Kidney glomerular epithelial cell (primary cell): ENCODE data around the gene AKAP13.
A peak's percentile ranks its signal among the peaks of the same experiment; 100 is the strongest.

Experiments
- DNase-seq: peaks from one replicate; lab custom pipeline; 2025; lab: John Stamatoyannopoulos, UW

The AKAP13 gene

GRCh38 chr15:85706779-85707518, 326.5 kb downstream of the AKAP13 start:
- no peak for DNase-seq

DNA sequence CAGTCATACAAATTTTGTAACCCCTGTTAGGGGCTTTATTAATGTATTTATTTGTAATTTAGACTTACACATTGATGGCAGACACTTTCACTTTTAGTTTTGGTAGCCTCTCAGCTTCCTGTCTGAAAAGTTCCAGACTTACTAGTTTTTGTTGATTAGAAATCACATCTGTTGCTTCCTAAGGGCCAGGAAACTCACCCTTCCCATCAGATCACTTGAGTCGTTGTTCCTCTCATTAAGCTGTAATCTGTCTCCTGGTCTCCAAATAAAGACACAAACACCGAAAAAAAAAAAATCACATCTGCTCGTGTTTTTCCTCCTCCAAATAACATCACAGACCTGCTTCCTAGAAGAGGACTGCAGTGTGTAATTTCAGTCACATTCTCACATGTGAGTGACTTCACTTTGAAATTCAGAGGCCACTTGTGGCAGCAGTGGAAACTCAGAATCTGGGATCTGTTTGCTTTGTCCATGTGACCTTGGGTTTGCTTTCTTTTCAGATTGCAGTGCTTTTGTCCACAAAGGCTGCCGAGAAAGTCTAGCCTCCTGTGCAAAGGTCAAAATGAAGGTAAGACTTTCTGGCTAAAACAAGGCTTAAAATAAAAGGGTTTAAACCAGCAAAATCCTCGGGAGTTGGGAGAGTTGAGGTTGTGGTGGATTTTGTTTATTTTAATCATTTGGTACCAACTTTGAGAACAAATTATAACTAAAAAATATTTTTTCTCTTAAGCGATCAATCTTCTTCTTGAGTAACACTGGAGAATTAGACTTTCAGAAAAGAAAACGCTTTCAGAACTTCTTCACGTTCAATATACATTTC, 327.3 kb downstream of the AKAP13 start:
- DNase-seq = no peak

GRCh38 chr15:85708402-85708941, 328.1 kb downstream of the AKAP13 start:
- DNase-seq = peak; percentile 43

- DNase-seq = no peak
These were observed 328.8 kb downstream of the AKAP13 start for GRCh38 chr15:85709250-85709649.

GRCh38 chr15:85710340-85710842, 330.0 kb downstream of the AKAP13 start:
- no peak for DNase-seq

DNA sequence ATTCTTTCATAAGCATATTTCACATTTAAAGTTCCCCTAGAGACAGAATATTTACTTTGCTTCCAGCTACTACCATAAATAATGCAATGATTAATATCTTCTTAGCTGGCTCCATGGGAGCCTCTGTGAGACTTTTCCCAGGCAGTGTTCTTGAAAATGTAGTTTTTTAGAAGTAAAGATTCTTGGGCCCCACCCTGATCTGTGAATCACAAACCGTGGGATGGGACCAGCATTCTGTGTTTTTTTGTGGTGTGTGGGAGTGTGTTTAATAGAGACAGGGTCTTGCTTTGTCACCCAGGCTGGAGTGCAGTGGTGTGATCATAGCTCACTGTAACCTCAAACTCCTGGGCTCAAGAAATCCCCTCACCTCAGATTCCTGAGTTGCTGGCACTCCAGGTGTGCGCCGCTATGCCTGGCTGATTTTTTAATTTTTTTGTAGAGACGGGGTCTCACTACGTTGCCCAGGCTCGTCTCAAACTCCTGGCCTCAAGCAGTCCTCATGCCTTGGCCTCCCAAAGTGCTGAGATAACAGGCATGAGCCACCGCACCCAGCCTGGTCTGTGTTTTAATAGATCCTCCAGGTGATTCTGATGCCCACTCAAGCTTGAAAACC, 331.3 kb downstream of the AKAP13 start:
- peak; percentile 6 for DNase-seq

DNA sequence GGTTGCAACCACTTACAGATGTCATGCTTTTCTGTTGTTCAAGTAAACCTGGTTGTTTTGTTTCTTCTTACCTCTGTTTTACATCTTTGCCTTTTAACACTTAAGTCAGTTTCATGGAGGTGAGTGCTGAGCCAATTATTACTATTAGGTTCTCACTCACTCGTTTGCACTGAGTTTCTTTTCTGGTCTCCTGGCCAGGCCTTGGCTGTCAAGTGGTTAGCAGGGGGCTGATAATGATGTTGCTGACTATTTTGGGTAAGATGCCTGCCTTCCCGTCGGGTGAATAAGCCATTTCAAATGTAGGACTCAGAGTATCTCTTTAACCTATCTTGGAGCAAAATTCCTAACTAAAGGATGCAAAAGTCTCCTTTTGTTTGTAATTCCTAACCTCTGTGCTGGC, 335.9 kb downstream of the AKAP13 start:
- DNase-seq = no peak

GRCh38 chr15:85717212-85717611, 336.8 kb downstream of the AKAP13 start:
- no peak for DNase-seq

GRCh38 chr15:85718271-85718971, 338.0 kb downstream of the AKAP13 start:
- DNase-seq = no peak

DNA sequence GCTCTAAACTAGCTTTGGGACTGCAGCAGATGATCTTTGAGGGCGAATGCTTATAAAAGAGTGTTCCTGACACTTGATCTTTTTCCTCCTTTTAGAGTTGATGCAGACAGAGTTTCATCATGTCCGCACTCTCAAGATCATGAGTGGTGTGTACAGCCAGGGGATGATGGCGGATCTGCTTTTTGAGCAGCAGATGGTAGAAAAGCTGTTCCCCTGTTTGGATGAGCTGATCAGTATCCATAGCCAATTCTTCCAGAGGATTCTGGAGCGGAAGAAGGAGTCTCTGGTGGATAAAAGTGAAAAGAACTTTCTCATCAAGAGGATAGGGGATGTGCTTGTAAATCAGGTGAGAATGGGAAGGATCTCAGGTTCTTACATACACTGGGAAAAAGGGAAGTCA, 338.6 kb downstream of the AKAP13 start:
- DNase-seq = no peak

DNA sequence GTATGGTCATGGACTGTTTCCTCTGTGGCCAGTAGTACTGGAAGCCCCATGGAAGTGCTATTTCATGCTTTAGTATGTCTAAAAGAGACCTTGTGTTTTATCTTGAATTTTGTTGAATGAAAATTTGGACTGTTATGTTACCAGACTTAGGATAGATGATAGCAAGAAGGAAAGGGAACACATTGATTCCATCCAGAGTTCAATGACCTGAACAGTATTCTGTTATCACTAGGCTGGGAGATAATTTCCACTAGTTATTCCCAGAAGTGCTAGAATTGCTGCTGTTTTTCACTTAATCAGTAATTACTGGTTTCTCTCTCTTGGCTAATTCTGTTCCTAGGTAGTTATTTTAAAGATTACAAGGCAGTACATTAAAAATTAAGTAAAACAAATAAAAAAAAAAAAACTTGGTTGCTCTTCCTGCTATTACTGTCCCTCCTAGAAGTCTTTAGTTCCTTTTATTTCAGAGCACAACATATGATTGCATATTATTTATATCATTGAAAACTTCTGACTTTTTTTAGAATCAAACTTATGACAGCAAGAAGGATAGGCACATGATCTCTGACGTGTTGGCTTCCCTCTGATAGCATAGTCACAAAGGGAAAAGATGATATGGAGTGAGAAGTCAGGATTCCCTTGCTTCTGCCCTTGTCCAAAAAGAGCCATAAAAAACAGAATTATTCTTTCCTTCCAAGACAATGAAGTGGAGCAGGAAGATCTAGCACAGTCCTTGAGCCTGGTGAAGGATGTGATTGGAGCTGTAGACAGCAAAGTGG, 342.2 kb downstream of the AKAP13 start:
- no peak for DNase-seq

GRCh38 chr15:85723960-85724945, 343.9 kb downstream of the AKAP13 start:
- no peak for DNase-seq

- DNase-seq = no peak
These were observed 344.6 kb downstream of the AKAP13 start for GRCh38 chr15:85725019-85725418.

GRCh38 chr15:85725564-85725963, 345.2 kb downstream of the AKAP13 start:
- DNase-seq = no peak

GRCh38 chr15:85726454-85726853, 346.1 kb downstream of the AKAP13 start:
- no peak for DNase-seq

DNA sequence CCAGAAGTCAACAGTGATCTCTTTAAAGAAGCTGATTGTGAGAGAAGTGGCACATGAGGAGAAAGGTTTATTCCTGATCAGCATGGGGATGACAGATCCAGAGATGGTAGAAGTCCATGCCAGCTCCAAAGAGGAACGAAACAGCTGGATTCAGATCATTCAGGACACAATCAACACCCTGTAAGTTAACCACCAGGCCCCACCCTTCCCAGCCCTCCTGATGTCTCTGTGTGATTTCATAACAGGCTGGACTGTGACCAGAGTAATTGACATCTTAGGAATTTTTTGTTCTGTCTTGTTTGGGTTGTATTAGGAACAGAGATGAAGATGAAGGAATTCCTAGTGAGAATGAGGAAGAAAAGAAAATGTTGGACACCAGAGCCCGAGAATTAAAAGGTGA, 346.7 kb downstream of the AKAP13 start:
- DNase-seq = no peak

- peak; percentile 72 for DNase-seq
These were observed 349.8 kb downstream of the AKAP13 start for GRCh38 chr15:85730001-85730820.

DNA sequence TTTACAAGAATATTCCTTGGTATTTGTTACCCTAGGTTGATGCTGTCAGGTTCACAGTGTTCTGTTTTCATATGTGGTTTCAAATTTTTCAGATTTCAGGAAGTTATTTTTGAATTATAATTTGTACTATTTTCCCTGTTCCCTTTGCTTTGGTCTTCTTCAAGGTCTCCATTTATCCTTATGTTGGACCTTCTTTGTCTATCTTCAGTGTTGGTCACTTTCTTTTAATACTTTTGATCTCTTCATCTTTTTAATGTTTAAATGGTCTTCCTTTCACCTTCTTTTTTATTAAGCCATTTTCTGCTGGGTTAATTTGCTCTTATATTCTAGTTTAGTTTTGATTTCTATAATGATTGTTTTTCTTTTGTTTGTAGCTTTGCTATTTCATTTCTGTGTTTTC, 353.0 kb downstream of the AKAP13 start:
- DNase-seq = no peak

GRCh38 chr15:85737061-85737460, 356.7 kb downstream of the AKAP13 start:
- no peak for DNase-seq
